Endodermal cell (in vitro differentiated cells): ENCODE data around the gene STX1A. TPM values are rescaled to one million over a fixed set of nuclear protein-coding genes. Genes with fewer than 3 reads are reported as not detected.
"Not testable (repeated sequence)": the region's sequence is repeated elsewhere in the genome, so short reads cannot be mapped to it uniquely, and the experiment has no call there.

ENCODE experiments used
- DNase-seq: peaks from one replicate; pipeline ENCODE4 v3.0.0-alpha.2; 2017
- H3K27ac ChIP-seq: 2 replicates; pipeline ENCODE4 v1.5.1; 2013; ENCODE audit warnings: mild to moderate bottlenecking, low read depth, low read length, moderate library complexity
- H3K27me3 ChIP-seq: 2 replicates; pipeline ENCODE4 v1.6.1; 2013; ENCODE audit warnings: mild to moderate bottlenecking, low read length, moderate library complexity; ENCODE audit not compliant: insufficient read depth, control insufficient read depth, poor library complexity, severe bottlenecking
- H3K36me3 ChIP-seq: 2 replicates; pipeline ENCODE4 v1.7.0; 2013; ENCODE audit warnings: mild to moderate bottlenecking, low read length, moderate library complexity; ENCODE audit not compliant: control insufficient read depth, insufficient read depth
- H3K4me1 ChIP-seq: one replicate; pipeline ENCODE4 v1.7.0; 2013; ENCODE audit warnings: low read length; ENCODE audit not compliant: control insufficient read depth, insufficient read depth
- H3K4me3 ChIP-seq: 2 replicates; pipeline ENCODE4 v1.5.1; 2013; ENCODE audit warnings: mild to moderate bottlenecking, low read length, moderate library complexity
- H3K9ac ChIP-seq: 2 replicates; pipeline ENCODE4 v1.6.1; 2013; ENCODE audit warnings: mild to moderate bottlenecking, low read length, moderate library complexity; ENCODE audit not compliant: poor library complexity, severe bottlenecking; ENCODE audit errors: extremely low read depth
- H3K9me3 ChIP-seq: 2 replicates; pipeline ENCODE4 v1.6.1; 2013; ENCODE audit warnings: mild to moderate bottlenecking, low read length, moderate library complexity; ENCODE audit not compliant: control insufficient read depth
- H3K27ac Mint-ChIP-seq: 2 replicates; pipeline ENCODE4 v1.8.0; 2020; ENCODE audit warnings: mixed read lengths
- H3K27me3 Mint-ChIP-seq: 2 replicates; pipeline ENCODE4 v1.8.0; 2021; ENCODE audit warnings: mild to moderate bottlenecking, mixed read lengths; ENCODE audit not compliant: insufficient read depth
- H3K36me3 Mint-ChIP-seq: 2 replicates; pipeline ENCODE4 v1.8.0; 2020; ENCODE audit warnings: low read depth, mixed read lengths
- H3K4me1 Mint-ChIP-seq: 2 replicates; pipeline ENCODE4 v1.8.0; 2020; ENCODE audit warnings: mixed read lengths
- H3K4me3 Mint-ChIP-seq: 2 replicates; pipeline ENCODE4 v1.8.0; 2020; ENCODE audit warnings: mild to moderate bottlenecking, moderate library complexity, mixed read lengths
- H3K9me3 Mint-ChIP-seq: 2 replicates; pipeline ENCODE4 v1.8.0; 2020; ENCODE audit warnings: mild to moderate bottlenecking, mixed read lengths
- CTCF ChIP-seq: fragments of 200-600 bp; sonication (generic); conservative IDR thresholded peaks from 2 replicates; pipeline ENCODE4 v1.5.0; 2021; ENCODE audit warnings: antibody characterized with exemption, mild to moderate bottlenecking
- WGBS, 2 experiments: methylation state at CpG; one replicate each; pipeline versions ENCODE4 v1.1.5 to v1.1.7; 2013; ENCODE audit warnings: missing lambda C conversion rate in 2 of 2, mixed read lengths in 1 of 2; ENCODE audit not compliant: insufficient coverage in 1 of 2, insufficient read length in 1 of 2; 5-methylcytosine and 5-hydroxymethylcytosine counted together
- total RNA-seq, 2 donors: library from RNA; stranded (reverse); fragmentation: NEBNext Ultra II Directional in 1 of 2; extraction: Animal tissue kit (Norgen Biotek cat#: 25700) in 1 of 2; gene quantifications; 2 replicates in 1 of 2; 3 replicates in 1 of 2; pipeline ENCODE4 v1.2.1, GENCODE V29; 2021

STX1A gene
- total RNA-seq, 2 donors from 2014 or later = 23.0 to 34.4 TPM

GRCh38 chr7:73659983-73660382 lies 59.5 kb downstream of the STX1A start:
- no peaks in the 10 kb centered on the region for H3K27me3 ChIP-seq
- no peak for TF ChIP-seq CTCF
- H3K27ac ChIP-seq = no peak overlapping the region
- H3K4me3 Mint-ChIP-seq = no peak overlapping the region
- no peak for DNase-seq
- H3K36me3 ChIP-seq = no peaks in the 10 kb centered on the region
- no peak overlapping the region for H3K4me3 ChIP-seq
- peaks cover 18% of the 10 kb centered on the region for H3K9me3 Mint-ChIP-seq
- no peaks in the 10 kb centered on the region for H3K4me1 Mint-ChIP-seq
- peaks cover 43% of the 10 kb centered on the region for H3K27me3 Mint-ChIP-seq
- H3K27ac Mint-ChIP-seq = no peak overlapping the region
- H3K9ac ChIP-seq = no peak overlapping the region
- H3K9me3 ChIP-seq = peaks cover 11% of the 10 kb centered on the region
- WGBS, 2 experiments = 59 to 81% methylated on average over 8 of the region's 8 CpGs
- H3K36me3 Mint-ChIP-seq = no peaks in the 10 kb centered on the region
- H3K4me1 ChIP-seq = no peaks in the 10 kb centered on the region

- H3K36me3 ChIP-seq, H3K27ac Mint-ChIP-seq, H3K36me3 Mint-ChIP-seq, H3K4me1 ChIP-seq, H3K4me1 Mint-ChIP-seq, H3K4me3 ChIP-seq, H3K9ac ChIP-seq, H3K4me3 Mint-ChIP-seq, DNase-seq, H3K27ac ChIP-seq: not testable (repeated sequence)
- Mint-ChIP-seq H3K27me3 (peaks cover 37% of the 10 kb centered on the region), H3K9me3 (peaks cover 11% of the 10 kb centered on the region)
- H3K27me3 ChIP-seq = peaks cover 13% of the 10 kb centered on the region
- H3K9me3 ChIP-seq = peaks cover 11% of the 10 kb centered on the region
- WGBS, 2 experiments = 84% methylated on average over 4 of the region's 4 CpGs; no CpG with 5 or more reads in 1 of the 2 experiments
Measured at GRCh38 chr7:73655309-73655708, 64.2 kb downstream of the STX1A start.

GRCh38 chr7:73652541-73652949 lies 66.9 kb downstream of the STX1A start:
- H3K27me3 Mint-ChIP-seq = peaks cover 50% of the 10 kb centered on the region
- 89 to 90% methylated on average over 9 to 11 of the region's 11 CpGs for WGBS, 2 experiments

More at GRCh38 chr7:73652541-73652949, 66.9 kb downstream of the STX1A start:
- Mint-ChIP-seq H3K4me3 (no peak overlapping the region), H3K27ac (no peak overlapping the region), H3K9me3 (peaks cover 11% of the 10 kb centered on the region), H3K4me1 (peaks cover 9% of the 10 kb centered on the region), H3K36me3 (no peaks in the 10 kb centered on the region)
- Histone ChIP-seq H3K4me3 (no peak overlapping the region), H3K9me3 (peaks cover 11% of the 10 kb centered on the region), H3K27ac (no peak overlapping the region), H3K9ac (no peak overlapping the region), H3K36me3 (no peaks in the 10 kb centered on the region), H3K4me1 (no peaks in the 10 kb centered on the region), H3K27me3 (peaks cover 41% of the 10 kb centered on the region)
- DNase-seq = peak; percentile 66
- TF ChIP-seq CTCF = no peak
